Activated naive CD4-positive, alpha-beta T cell (primary cell): ENCODE results near the gene TNS4.
A peak's percentile ranks its signal among the peaks of the same experiment; 100 is the strongest.

Experiments
- DNase-seq, 4 experiments: peaks; one replicate each; lab custom pipeline; 2025; lab: John Stamatoyannopoulos, UW

Gene TNS4

GRCh38 chr17:40433551-40434415 lies 67.6 kb downstream of the TNS4 start:
- peak in 1 of 4 experiments; percentile 8 for DNase-seq

GRCh38 chr17:40432864-40433528 lies 68.4 kb downstream of the TNS4 start:
- no peak for DNase-seq

- DNase-seq, result no peak
These were observed 70.2 kb downstream of the TNS4 start for GRCh38 chr17:40431231-40431602.

- DNase-seq, result no peak
These were observed 70.9 kb downstream of the TNS4 start for GRCh38 chr17:40430272-40431230.

- DNase-seq, result no peak
These were observed 74.4 kb downstream of the TNS4 start for GRCh38 chr17:40427002-40427491.
